HEK293 (cell line): ENCODE data around the gene MCF2L.

Experiments
- HOXC10 ChIP-seq: sonication (generic); formaldehyde crosslinking; IDR thresholded peaks from 2 replicates; pipeline ENCODE4 v1.8.1; 2023; ENCODE audit warnings: mild to moderate bottlenecking, missing genetic modification reagents
- TF ChIP-seq, protein P1 (sequence below): fragments of 450-650 bp; formaldehyde crosslinking; IDR thresholded peaks from 2 replicates; pipeline ENCODE4 v1.5.1; 2016; ENCODE audit warnings: missing biosample characterization, missing genetic modification characterization

DNA sequence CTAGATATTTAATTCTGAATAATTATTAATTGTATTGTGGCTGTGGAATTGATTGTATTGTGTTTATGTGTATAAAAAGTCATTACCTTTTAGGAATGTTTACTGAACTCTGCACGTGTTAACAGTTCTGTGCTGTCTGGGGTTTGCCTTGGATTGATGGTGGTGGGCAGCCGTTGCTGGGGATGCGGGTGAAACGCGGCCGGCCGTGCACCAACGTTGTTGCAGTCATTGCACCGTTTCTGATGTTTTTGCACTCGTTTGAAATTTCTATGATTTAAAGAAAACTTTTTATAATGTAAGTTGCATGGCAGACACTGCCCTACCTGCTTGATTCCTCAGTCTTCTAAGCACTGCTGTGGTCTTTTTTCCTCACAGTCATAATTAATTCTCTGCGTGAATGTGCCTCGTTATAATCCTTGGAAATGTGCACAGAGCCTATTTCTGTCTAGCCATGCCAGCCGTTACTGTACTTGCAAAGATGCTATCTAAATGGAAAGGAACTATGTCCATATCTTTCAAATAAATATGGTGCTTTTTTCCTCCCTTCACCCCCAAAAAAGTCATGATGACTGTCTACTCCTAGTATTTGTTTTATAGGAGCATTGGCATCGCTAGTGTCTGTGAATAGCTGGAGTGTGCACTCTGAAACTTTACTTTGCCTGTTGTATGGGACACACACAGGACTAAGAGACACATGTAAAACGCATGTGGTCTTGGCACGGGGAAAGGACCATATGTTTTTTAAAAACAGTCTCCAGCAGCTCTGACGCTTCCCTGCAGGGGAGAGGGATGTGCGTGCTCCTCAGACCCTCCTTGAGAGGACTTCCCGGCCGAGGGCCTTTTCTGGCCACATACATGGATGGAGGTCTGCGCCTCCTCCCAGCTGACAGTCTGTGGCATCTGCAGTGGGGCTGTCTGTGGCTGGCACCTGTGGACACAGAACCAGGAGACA lies 40.7 kb upstream of the MCF2L start:
- TF ChIP-seq HOXC10 (CRISPR knock-in tag): no peak
- TF ChIP-seq, protein P1, sequence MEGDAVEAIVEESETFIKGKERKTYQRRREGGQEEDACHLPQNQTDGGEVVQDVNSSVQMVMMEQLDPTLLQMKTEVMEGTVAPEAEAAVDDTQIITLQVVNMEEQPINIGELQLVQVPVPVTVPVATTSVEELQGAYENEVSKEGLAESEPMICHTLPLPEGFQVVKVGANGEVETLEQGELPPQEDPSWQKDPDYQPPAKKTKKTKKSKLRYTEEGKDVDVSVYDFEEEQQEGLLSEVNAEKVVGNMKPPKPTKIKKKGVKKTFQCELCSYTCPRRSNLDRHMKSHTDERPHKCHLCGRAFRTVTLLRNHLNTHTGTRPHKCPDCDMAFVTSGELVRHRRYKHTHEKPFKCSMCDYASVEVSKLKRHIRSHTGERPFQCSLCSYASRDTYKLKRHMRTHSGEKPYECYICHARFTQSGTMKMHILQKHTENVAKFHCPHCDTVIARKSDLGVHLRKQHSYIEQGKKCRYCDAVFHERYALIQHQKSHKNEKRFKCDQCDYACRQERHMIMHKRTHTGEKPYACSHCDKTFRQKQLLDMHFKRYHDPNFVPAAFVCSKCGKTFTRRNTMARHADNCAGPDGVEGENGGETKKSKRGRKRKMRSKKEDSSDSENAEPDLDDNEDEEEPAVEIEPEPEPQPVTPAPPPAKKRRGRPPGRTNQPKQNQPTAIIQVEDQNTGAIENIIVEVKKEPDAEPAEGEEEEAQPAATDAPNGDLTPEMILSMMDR (tag by site-specific recombination): no peak
